H1 (cell line): ENCODE results near the gene SUMF1. TPM values are rescaled to one million over a fixed set of nuclear protein-coding genes. Genes with fewer than 3 reads are reported as not detected.

Experiments
- CTCF ChIP-seq, 3 experiments: IDR thresholded peaks; 1 replicate in 2 of 3; 2 replicates in 1 of 3; pipeline versions ENCODE4 v1.5.1 to v1.6.1; 2011; ENCODE audit warnings: low read length in 3 of 3, mild to moderate bottlenecking in 3 of 3, inconsistent platforms in 2 of 3, low read depth in 1 of 3, moderate library complexity in 1 of 3; ENCODE audit not compliant: insufficient read depth in 1 of 3; ENCODE audit errors: control extremely low read depth in 1 of 3
- NANOG ChIP-seq: IDR thresholded peaks from 2 replicates; pipeline ENCODE4 v1.6.1; 2011; ENCODE audit warnings: low read length, low read depth, mild to moderate bottlenecking, inconsistent platforms; ENCODE audit not compliant: insufficient read depth, poor library complexity, severe bottlenecking
- SUZ12 ChIP-seq: fragments of 200-600 bp; sonication (generic); IDR thresholded peaks from 2 replicates; pipeline ENCODE4 v1.6.1; 2012; ENCODE audit warnings: mild to moderate bottlenecking, inconsistent platforms, low read length, moderate library complexity, mixed read lengths
- polyA plus RNA-seq, 7 experiments: library from polyadenylated mRNA; depleted of rRNA in 3 of 7; stranded (reverse) in 5 of 7; unstranded in 2 of 7; fragments of >200 nt in 5 of 7; fragments of 200-250 nt in 2 of 7; gene quantifications; 1 replicate in 5 of 7; 2 replicates in 1 of 7; 4 replicates in 1 of 7; pipeline versions ENCODE4 v1.2.1 to v1.2.3, GENCODE V29; 2011 to 2013; ENCODE audit warnings: missing spikeins in 2 of 7, mixed read lengths in 2 of 7
- total RNA-seq: library from RNA; stranded (reverse); fragmentation: NEBNext Ultra II Directional; extraction: Animal tissue kit (Norgen Biotek cat#: 25700); gene quantifications from 2 replicates; pipeline ENCODE4 v1.2.1, GENCODE V29; 2021

Gene SUMF1
- total and polyA plus RNA-seq, 2 of the 8 experiments (the other 6 are each of a cell fraction or from before 2014, with no cell fraction given) = 12.5 to 15.0 TPM

GRCh38 chr3:4467522-4467867 is 426 bp upstream of the SUMF1 start (continued):
- no peak for TF ChIP-seq SUZ12
- no peak for TF ChIP-seq CTCF (IDR thresholded peaks at IDR 0.05; ENCODE audit: control extremely low read depth in 1 of 3, insufficient read depth in 1 of 3, low read depth in 1 of 3, low read length in 3 of 3)
- no peak for TF ChIP-seq NANOG
